Spinal cord (tissue), 10 donors: Measurements from ENCODE around the gene PGBD2. TPM values are rescaled to one million over a fixed set of nuclear protein-coding genes. Genes with fewer than 3 reads are reported as not detected.
A peak's percentile ranks its signal among the peaks of the same experiment; 100 is the strongest.

ENCODE experiments used
- DNase-seq, 6 donors: peaks; one replicate each; pipeline versions ENCODE4 v3.0.0 to v3.0.0-alpha.2; 2013 to 2015; ENCODE audit warnings: low spot score in 6 of 6, low read depth in 4 of 6
- H3K27ac ChIP-seq: one replicate; pipeline ENCODE4 v1.5.1; 2013; ENCODE audit warnings: low read depth, low read length, control low read depth
- H3K27me3 ChIP-seq: one replicate; pipeline ENCODE4 v1.6.1; 2013; ENCODE audit warnings: low read length; ENCODE audit not compliant: control insufficient read depth, insufficient read depth
- H3K36me3 ChIP-seq: one replicate; pipeline ENCODE4 v1.6.1; 2013; ENCODE audit warnings: low read length; ENCODE audit not compliant: control insufficient read depth, insufficient read depth
- H3K4me1 ChIP-seq: one replicate; pipeline ENCODE4 v1.6.1; 2013; ENCODE audit warnings: low read length; ENCODE audit not compliant: control insufficient read depth, insufficient read depth
- H3K4me3 ChIP-seq: one replicate; pipeline ENCODE4 v1.5.1; 2013; ENCODE audit warnings: low read depth, low read length, control low read depth
- H3K9me3 ChIP-seq: one replicate; pipeline ENCODE4 v1.6.1; 2013; ENCODE audit warnings: low read length; ENCODE audit not compliant: control insufficient read depth, insufficient read depth
- WGBS: methylation state at CpG from one replicate; pipeline ENCODE4 v1.1.5; 2013; ENCODE audit warnings: missing lambda C conversion rate; ENCODE audit not compliant: insufficient coverage; 5-methylcytosine and 5-hydroxymethylcytosine counted together
- polyA plus RNA-seq, 2 donors: library from polyadenylated mRNA; unstranded; fragments of 120-200 nt; gene quantifications; one replicate each; pipeline ENCODE4 v1.2.1, GENCODE V29; 2013; ENCODE audit not compliant: insufficient read length in 2 of 2
- total RNA-seq, 2 donors: library from RNA; depleted of rRNA in 1 of 2; stranded (reverse); fragments of 120-200 nt in 1 of 2; fragments of >200 nt in 1 of 2; gene quantifications; one replicate each; pipeline versions ENCODE4 v1.2.3 to v1.2.4, GENCODE V29; 2013 to 2014
- donor health status: healthy.

Gene PGBD2
- total and polyA plus RNA-seq, 4 donors, result 6.8 to 8.9 (median 7.5) TPM

DNA sequence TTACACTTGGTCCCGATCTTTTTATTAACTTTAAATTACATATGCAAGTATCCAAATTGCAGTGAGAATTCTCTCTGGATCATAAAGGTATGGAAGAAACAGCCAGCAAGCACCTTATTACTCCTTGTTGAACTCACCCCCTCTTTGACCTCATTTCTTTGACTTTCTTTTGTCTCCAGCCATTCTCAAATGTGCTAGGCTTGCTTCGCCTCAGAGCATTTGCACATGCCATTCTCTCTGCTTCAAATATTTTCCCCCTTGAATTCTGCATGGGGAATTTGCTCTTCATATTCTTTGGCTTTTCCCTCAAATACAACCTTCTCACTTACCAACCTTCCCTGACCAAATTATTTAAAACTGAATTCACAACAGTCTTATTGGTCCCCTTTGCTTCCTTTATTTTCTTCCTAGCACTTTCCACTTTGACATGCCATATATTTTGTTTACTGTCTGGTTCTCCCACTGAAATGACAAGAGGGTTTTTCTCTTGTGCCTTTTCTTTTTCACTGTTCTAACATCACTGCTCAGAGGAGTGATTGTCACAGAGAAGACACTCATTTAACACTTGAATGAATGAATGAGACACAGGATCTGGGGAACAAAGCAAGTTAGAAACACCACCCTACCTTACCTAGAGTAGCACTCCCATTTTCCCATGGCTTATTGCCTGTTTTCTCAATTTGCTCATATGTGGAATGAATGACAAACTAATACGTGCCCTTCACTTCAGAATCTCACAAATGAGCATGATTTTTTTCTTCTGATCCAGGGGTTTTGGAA, 1.4 kb upstream of the PGBD2 start:
- 90% methylated on average over 1 of the region's 3 CpGs for WGBS
- Histone ChIP-seq H3K27ac (no peak overlapping the region), H3K27me3 (no peaks in the 10 kb centered on the region), H3K4me3 (no peak overlapping the region), H3K9me3 (no peaks in the 10 kb centered on the region), H3K36me3 (no peaks in the 10 kb centered on the region), H3K4me1 (peaks cover 9% of the 10 kb centered on the region)
- DNase-seq, result no peak

DNA sequence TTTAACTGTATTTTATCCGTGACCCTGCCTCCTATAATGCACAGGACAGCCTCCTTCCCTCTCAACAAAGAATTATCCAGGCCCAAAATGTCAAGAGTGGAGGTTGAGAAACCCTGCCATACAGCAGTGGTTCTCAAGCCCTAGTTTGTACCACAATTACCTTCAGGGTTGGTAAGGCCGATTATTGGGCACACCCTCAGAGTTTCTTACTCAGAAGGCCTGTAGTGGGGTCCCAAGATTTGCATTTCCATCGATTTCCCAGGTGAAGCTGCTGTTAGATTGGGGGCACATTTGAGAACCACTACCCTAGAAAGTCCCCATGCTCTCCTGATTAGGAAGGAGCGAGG, 400 bp upstream of the PGBD2 start:
- 0% methylated on average over 2 of the region's 4 CpGs for WGBS

DNA sequence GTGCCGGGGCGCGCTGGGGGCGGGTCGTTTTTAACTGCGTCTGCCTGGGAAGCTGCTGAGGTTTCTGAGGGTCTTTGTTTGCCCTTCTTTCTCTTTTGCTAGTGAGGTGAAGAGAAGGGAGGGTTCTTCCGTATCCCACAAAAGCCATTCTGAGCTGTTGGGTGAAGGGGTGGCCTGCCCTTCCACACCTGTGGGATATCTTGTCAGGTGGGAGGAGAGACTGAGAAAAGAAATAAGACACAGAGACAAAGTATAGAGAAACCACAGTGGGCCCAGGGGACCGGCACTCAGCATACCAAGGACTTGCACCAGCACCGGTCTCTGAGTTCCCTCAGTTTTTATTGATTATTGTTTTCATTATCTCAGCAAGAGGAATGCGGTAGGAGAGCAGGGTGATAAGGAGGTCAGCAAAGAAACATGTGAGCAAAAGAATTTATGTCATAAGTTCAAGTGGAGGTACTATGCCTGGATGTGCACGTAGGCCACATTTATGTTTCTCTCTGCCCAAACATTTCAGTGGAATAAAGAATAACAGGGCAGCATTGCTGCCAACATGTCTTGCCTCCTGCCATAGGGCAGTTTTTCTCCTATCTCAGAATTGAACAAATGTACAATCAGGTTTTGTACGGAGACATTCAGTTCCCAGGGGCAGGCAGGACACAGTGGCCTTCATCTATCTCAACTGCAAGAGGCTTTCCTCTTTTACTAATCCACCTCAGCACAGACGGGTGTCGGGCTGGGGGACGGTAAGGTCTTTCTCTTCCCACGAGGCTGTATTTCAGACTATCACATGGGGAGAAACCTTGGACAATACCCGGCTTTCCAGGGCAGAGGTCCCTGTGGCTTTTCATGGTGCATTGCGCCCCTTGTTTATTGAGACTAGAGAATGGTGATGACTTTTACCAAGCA, 972 bp downstream of the PGBD2 start:
- WGBS, result 9% methylated on average over 7 of the region's 18 CpGs
- no peaks in the 10 kb centered on the region for H3K36me3 ChIP-seq
- peak in 2 of 6 donors; percentile 0 to 70 for DNase-seq
- H3K27me3 ChIP-seq, result no peaks in the 10 kb centered on the region
- H3K27ac ChIP-seq, result peak overlapping the region; percentile 91
- H3K9me3 ChIP-seq, result no peaks in the 10 kb centered on the region
- H3K4me3 ChIP-seq, result peak overlapping the region; percentile 60
- peaks cover 9% of the 10 kb centered on the region for H3K4me1 ChIP-seq

More for the DNA sequence above, 400 bp upstream of the PGBD2 start:
- Histone ChIP-seq H3K36me3 (no peaks in the 10 kb centered on the region), H3K27ac (peak overlapping the region; percentile 90), H3K4me1 (peaks cover 9% of the 10 kb centered on the region), H3K4me3 (peak overlapping the region; percentile 72), H3K27me3 (no peaks in the 10 kb centered on the region), H3K9me3 (no peaks in the 10 kb centered on the region)
- peak in 1 of 6 donors; percentile 0 for DNase-seq

DNA sequence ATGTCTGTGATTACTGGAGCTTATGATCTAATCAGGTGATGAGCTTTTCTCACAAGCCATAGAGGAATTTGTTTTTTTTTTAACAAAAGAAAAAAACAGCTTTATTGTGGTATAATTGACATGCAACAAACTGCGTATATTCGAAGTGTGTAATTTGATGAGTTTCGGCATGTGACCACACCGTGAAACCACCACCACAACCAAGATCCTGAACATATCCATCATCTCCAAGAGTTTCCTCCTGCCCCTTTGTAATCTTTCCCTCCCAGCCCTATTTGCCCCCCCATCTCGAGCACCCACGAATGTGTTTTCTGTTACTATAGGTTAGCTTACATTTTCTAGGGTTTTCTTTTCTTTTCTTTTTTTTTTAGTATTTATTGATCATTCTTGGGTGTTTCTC, 4.7 kb downstream of the PGBD2 start:
- WGBS, result no CpG with 5 or more reads among the region's 6 CpGs
- H3K9me3 ChIP-seq, result no peaks in the 10 kb centered on the region
- peaks cover 9% of the 10 kb centered on the region for H3K4me1 ChIP-seq
- no peak for DNase-seq
- no peak overlapping the region for H3K4me3 ChIP-seq
- H3K27ac ChIP-seq, result no peak overlapping the region
- peaks cover 14% of the 10 kb centered on the region for H3K36me3 ChIP-seq
- H3K27me3 ChIP-seq, result no peaks in the 10 kb centered on the region

DNA sequence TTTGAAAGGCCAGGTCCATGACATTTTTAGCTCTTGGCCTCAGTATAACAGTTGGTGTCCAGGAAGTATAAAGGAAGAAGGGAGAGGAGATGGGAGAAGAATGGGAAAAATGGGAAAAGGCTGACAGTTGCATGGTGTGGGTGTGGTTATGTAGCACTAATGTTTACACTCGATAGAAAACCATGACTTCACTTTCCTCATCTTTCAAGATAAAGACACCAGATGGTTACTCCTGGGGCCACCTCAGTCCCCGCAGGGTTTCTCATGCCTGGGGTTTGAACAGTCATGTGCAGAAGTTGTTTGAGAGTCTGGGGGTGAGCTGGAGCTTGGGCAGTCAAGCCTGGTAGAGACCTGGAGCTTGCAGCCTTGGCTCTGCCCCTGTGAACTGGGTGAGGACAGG, 7.9 kb downstream of the PGBD2 start:
- no peaks in the 10 kb centered on the region for H3K9me3 ChIP-seq
- DNase-seq, result no peak
- WGBS, result 100% methylated on average over 1 of the region's 2 CpGs
- H3K4me1 ChIP-seq, result no peaks in the 10 kb centered on the region
- H3K27me3 ChIP-seq, result no peaks in the 10 kb centered on the region
- no peak overlapping the region for H3K4me3 ChIP-seq
- H3K36me3 ChIP-seq, result peaks cover 35% of the 10 kb centered on the region
- no peak overlapping the region for H3K27ac ChIP-seq

DNA sequence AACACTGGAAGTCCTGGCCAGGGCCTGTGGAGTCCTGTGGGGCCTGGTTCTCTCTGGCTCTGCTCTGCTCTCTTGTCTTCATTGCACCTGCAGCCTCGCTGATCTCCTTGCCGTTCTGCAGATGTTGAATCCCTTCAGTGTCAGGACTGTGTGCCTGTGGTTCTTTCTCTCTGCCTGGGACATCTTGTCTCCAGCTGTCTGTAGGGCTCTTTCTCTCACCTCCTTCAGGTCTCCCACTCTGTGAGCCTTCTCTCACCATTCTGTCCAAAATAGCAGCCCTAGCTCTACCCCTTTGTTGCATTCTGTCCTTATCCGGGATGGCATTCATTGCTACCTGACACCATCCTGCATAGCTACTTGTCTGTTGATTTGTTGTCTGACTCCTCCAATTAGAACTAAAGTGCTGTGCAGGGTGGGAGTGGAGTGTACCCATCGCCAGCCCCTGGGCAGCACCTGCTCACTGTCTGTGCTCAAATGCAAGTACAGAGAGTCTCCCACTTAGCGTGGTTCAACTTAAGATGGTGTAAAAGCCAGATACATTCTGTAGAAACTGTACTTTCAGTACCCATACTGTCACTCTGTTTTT, 8.9 kb downstream of the PGBD2 start:
- Histone ChIP-seq H3K36me3 (peaks cover 35% of the 10 kb centered on the region), H3K4me1 (no peaks in the 10 kb centered on the region)
- 97% methylated on average over 3 of the region's 5 CpGs for WGBS

DNA sequence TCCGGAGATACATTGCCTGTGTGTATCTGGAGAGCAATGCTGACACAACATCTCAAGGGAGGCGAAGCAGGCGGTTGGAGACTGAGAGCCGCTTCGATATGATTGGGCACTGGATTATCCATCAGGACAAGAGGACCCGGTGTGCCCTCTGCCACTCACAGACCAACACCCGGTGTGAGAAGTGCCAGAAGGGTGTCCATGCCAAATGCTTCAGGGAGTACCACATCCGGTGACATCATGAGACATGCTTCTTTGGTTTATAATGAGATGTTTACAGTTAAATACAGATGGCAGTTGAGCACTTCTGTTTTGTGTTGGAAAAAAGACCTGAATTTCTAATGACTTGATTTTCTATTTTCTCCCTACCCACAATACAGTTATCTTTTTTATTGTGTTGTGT, 12.1 kb downstream of the PGBD2 start:
- Histone ChIP-seq H3K4me3 (no peak overlapping the region), H3K27ac (no peak overlapping the region)

More for the DNA sequence above, 8.9 kb downstream of the PGBD2 start:
- H3K4me3 ChIP-seq, result no peak overlapping the region
- H3K27ac ChIP-seq, result no peak overlapping the region
- no peaks in the 10 kb centered on the region for H3K27me3 ChIP-seq
- no peak for DNase-seq
- H3K9me3 ChIP-seq, result no peaks in the 10 kb centered on the region

DNA sequence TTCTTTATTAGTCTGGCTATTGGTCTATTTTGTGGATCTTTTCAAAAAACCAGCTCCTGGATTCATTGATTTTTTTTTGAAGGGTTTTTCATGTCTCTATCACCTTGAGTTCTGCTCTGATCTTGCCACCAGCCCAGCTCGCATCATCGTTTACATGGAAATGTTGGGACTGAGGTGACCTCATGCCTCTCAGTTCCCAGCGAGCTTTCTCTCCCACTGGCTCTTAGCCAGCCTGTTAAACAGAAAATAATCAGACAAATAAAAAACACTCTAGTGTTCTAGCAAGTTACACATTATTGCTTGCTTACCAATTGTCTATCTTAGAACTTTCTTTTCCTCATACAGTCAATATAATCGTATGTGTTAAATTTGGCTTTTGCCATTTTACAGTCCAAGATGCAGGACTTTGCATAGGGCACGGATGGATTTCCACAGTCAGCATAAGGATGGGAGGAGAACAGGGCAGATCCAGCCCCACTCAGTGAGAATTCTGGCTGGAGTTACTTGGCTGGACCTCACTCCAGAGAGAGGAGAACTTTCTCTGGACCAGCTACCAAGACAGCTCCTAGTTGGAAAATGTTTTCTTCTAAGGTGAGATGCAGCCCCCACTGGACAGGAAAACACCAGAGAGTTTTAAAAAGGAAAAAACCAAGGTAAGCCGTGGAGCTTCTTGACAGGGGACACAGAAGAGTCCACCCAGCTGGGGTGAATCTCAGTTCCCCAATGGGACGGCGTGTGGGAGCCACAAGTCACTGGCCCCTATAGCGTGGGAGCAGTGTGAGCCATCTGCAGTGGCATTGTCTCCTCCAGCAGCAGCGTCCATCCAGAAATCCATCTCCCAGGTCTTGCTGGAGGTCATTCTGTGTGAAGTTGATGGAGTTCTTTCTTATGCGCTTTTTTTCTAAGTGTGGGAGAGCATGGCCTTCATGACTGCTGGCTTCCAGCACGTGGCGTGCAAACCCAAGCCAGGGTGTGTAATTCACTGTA, 17.6 kb downstream of the PGBD2 start:
- no peaks in the 10 kb centered on the region for H3K9me3 ChIP-seq
- H3K4me1 ChIP-seq, result no peaks in the 10 kb centered on the region
- 89% methylated on average over 9 of the region's 13 CpGs for WGBS
- DNase-seq, result no peak
- H3K27me3 ChIP-seq, result no peaks in the 10 kb centered on the region
- no peaks in the 10 kb centered on the region for H3K36me3 ChIP-seq
- no peak overlapping the region for H3K4me3 ChIP-seq
- no peak overlapping the region for H3K27ac ChIP-seq

More for the DNA sequence above, 12.1 kb downstream of the PGBD2 start:
- Histone ChIP-seq H3K9me3 (no peaks in the 10 kb centered on the region), H3K36me3 (peaks cover 35% of the 10 kb centered on the region), H3K4me1 (no peaks in the 10 kb centered on the region), H3K27me3 (no peaks in the 10 kb centered on the region)
- 96% methylated on average over 6 of the region's 8 CpGs for WGBS
- peak in 1 of 6 donors; percentile 64 for DNase-seq
